ENCODE results near the gene PKD1L1.

GRCh38 chr7:47772492-47772891, 175.8 kb downstream of the PKD1L1 start:
- TF ChIP-seq POLR2A (IDR thresholded peaks at IDR 0.05) (no peak), CTCF (IDR thresholded peaks at IDR 0.05) (no peak), POLR2AphosphoS5 (IDR thresholded peaks at IDR 0.05) (no peak)

All from suprapubic skin (tissue), 4 donors.